Spleen (tissue), 7 donors: ENCODE data around the gene PPP1R9B.

ENCODE experiments used
- POLR2A ChIP-seq, 3 donors: fragments of 450-650 bp; IDR thresholded peaks; one replicate each; pipeline ENCODE4 v1.5.1; 2017; ENCODE audit warnings: antibody characterized with exemption in 3 of 3, mild to moderate bottlenecking in 1 of 3
- POLR2AphosphoS5 ChIP-seq, 3 donors: sonication (generic); formaldehyde crosslinking; IDR thresholded peaks; one replicate each; pipeline ENCODE4 v1.5.1; 2017; ENCODE audit warnings: antibody characterized with exemption in 3 of 3
- TF ChIP-seq, protein P1 (sequence below), 11 experiments: fragments of 200-600 bp in 7 of 11; fragments of 450-650 bp in 4 of 11; sonication (generic) in 4 of 11; IDR thresholded peaks in 8 of 11; conservative IDR thresholded peaks in 3 of 11; 1 replicate in 7 of 11; 2 replicates in 4 of 11; pipeline versions ENCODE4 v1.4.0 to v1.8.0; 2016 to 2021; ENCODE audit warnings: antibody characterized with exemption in 11 of 11, inconsistent platforms in 4 of 11, mild to moderate bottlenecking in 1 of 11
- donor health status: DM: no; HTN: no; CAD: no; lungs with moderate emphysema.
- donor health status: DM: no; HTN: no; CAD: no.
- donor health status: DM: no; HTN: no; CAD: no.

DNA sequence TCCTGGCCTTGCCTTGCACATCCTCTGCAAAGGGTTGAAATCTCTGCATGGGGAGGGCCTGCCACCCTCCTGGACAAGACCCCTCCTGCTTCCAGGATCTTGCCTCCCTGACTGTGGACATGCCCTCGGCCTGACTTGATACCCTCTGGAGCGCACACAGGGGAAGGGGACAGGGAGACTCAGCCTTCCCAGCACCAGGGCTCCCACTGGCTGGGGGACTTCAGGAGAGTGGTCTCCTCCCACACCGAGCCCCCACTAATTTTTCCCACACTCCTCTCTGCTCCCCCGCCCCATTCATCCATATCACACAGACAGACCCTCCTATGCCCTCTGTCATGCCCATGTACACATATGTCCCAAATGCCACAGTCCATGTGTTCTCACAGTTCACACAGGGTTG, 29.6 kb upstream of the PPP1R9B start:
- TF ChIP-seq POLR2A (IDR thresholded peaks at IDR 0.05), result no peak
- TF ChIP-seq, protein P1, sequence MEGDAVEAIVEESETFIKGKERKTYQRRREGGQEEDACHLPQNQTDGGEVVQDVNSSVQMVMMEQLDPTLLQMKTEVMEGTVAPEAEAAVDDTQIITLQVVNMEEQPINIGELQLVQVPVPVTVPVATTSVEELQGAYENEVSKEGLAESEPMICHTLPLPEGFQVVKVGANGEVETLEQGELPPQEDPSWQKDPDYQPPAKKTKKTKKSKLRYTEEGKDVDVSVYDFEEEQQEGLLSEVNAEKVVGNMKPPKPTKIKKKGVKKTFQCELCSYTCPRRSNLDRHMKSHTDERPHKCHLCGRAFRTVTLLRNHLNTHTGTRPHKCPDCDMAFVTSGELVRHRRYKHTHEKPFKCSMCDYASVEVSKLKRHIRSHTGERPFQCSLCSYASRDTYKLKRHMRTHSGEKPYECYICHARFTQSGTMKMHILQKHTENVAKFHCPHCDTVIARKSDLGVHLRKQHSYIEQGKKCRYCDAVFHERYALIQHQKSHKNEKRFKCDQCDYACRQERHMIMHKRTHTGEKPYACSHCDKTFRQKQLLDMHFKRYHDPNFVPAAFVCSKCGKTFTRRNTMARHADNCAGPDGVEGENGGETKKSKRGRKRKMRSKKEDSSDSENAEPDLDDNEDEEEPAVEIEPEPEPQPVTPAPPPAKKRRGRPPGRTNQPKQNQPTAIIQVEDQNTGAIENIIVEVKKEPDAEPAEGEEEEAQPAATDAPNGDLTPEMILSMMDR (IDR thresholded peaks at IDR 0.05 in 8 of 11, conservative IDR thresholded peaks at IDR 0.05 in 3 of 11), result no peak
- no peak for TF ChIP-seq POLR2AphosphoS5 (IDR thresholded peaks at IDR 0.05)
